Transverse colon (tissue), 3 donors: ENCODE results near the gene AGBL4.

Experiments used
- EP300 ChIP-seq: sonication (generic); formaldehyde crosslinking; IDR thresholded peaks from one replicate; pipeline ENCODE4 v1.6.1; 2017; ENCODE audit warnings: antibody characterized with exemption, low read depth
- TF ChIP-seq, protein P1 (sequence below), 5 experiments: fragments of 200-600 bp in 3 of 5; fragments of 450-650 bp in 2 of 5; sonication (generic) in 3 of 5; IDR thresholded peaks; 1 replicate in 2 of 5; 2 replicates in 3 of 5; pipeline ENCODE4 v1.5.1; 2016 to 2017; ENCODE audit warnings: antibody characterized with exemption in 5 of 5, inconsistent platforms in 3 of 5, mild to moderate bottlenecking in 2 of 5, moderate library complexity in 1 of 5

DNA sequence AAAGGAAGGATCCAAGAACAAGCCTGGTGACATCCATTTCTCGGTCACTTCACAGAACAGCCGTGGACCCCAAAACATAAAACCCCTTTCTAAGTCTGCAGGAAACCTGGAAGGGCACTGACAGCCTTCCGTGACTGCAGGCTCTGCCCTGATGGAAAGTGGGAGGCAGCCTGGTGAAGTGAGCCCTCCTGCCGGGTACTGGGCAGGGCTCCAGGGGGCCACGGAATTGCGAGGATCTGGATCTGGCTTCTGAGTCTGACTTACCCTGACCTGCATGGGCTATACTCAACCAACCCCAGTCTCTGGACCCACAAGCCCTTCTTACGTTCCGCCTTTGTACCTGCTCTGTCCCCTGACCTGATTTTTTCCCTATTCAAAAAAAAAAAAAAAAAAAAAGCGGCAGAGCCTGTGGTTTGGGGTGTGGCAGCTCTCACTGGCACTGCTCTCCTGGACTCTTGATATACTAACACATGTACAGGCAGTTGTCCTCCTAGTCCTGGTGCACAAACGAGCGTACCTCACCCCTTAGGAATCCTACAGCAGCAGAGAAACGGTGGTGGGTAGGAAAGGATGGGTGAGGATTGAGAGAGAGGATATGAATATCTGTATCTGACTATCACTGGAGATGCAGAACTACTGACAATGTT is 1330.0 kb downstream of the AGBL4 start:
- TF ChIP-seq, protein P1, sequence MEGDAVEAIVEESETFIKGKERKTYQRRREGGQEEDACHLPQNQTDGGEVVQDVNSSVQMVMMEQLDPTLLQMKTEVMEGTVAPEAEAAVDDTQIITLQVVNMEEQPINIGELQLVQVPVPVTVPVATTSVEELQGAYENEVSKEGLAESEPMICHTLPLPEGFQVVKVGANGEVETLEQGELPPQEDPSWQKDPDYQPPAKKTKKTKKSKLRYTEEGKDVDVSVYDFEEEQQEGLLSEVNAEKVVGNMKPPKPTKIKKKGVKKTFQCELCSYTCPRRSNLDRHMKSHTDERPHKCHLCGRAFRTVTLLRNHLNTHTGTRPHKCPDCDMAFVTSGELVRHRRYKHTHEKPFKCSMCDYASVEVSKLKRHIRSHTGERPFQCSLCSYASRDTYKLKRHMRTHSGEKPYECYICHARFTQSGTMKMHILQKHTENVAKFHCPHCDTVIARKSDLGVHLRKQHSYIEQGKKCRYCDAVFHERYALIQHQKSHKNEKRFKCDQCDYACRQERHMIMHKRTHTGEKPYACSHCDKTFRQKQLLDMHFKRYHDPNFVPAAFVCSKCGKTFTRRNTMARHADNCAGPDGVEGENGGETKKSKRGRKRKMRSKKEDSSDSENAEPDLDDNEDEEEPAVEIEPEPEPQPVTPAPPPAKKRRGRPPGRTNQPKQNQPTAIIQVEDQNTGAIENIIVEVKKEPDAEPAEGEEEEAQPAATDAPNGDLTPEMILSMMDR (IDR thresholded peaks at IDR 0.05): no peak
- no peak for TF ChIP-seq EP300
